HG03354 (cell line): ENCODE results near the gene HSPE1.
A peak's percentile ranks its signal among the peaks of the same experiment; 100 is the strongest.

ENCODE experiments used
- ATAC-seq: cut with Tn5 transposase; IDR thresholded peaks from one replicate; pipeline ENCODE4 v1.9.1; 2021; ENCODE audit warnings: mild to moderate bottlenecking; ENCODE audit not compliant: unreplicated experiment, poor library complexity, severe bottlenecking

HSPE1 gene

DNA sequence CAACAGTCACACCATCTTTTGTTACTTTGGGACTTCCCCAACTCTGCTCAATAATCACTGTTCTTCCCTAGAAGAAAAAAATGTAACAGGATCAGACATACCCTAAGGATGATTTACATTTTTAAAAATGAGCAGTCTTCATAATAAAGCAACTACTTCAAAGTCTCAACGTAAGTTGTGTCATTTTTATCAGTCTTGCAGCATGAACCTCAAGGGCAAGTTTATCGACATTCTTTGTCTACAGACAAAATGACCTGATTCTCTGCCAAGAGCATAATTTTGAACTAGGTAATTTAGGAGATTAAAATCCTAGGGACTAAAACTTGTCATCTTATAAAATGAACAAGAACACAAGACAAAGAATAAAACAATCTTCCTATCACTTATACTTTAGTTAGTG is 2.9 kb upstream of the HSPE1 start:
- no peak for ATAC-seq

DNA sequence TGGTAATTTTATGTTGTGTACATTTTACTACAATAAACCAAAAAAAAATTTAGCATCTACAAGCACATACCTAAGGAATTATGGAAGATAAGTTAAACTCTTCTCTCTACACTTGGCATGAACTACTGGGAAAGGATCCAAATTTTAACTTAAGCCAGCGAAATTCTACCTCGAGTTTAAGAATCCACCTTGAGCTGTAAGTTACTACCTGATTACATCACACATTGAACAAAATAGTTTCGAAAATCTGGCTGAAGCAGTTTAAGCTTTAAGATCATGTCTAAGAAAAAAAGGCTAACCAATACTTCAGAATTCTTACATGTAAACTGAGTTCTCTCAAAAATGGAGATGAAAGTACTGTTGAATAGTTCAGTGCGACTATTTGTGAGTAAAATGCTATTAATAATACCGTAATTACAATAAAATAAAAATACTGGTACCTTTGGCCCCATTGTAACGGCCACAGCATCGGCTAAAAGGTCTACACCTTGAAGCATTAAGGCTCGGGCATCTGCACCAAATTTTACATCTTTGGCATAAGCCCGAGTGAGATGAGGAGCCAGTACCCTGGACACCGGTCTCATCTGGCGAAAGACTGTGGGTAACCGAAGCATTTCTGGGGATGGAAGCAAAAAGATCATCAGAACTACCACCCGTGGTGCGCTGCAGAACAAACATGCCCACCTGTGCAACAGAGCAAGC is 1.8 kb upstream of the HSPE1 start:
- ATAC-seq, result no peak

DNA sequence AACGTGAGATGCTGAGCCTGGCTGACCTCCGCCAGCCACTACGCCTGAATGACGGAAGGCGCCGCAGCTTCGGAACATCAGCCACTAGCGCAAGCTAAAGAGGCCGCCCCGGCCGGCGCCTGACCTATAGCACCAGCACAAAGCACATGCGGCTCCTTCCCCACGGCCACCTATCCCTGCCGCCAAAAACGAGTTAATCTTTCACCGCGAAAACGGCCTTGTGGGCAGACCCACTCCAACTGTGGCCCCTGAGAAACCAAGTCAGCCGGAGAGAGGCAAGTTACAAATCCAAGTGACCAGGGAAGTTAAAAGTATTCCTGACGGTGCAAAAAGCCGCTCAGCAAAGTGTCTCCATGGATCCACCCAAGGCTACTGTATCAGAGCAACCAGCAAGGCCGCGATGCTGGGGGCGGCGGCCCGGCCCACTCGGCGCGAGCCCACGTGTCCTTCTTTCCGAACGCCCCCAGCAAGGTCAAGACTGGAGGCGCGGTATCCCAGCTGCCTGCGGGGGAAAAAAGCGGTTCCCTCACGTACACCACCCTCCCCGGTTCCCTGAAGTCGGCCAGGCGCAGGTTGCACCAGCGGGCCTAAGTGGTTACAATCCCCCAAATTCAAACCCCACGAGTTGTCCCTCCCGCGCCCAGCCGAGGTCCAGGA is 1.1 kb upstream of the HSPE1 start:
- peak; percentile 34 for ATAC-seq

DNA sequence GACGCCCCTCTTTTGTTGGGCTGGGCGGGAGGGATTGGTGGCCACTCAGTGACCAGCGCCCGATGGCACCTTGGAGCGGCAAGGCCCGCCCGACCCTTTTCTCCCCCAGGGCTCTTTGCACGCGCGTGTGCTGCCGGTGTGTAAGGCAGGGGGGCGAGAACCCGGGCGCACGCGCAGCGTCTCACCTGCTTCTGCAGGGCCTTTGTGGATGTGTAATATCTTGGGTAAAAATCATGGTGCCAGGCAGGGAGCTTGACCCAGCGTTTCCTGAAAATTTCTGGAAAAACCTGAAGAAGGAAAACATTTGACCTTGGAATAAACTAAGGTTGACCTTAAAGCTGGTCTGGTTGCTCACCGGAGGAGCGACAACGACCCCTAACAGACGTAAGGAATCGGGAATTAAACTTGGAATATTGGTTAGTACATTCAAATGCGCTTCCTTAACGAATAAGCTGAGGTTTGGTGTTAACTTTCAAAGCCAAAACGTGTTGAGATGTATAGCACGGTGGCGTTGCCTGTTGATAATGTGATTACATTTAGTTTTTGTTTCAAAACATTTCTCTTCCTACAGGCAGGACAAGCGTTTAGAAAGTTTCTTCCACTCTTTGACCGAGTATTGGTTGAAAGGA is 438 bp downstream of the HSPE1 start:
- peak; percentile 6 for ATAC-seq

DNA sequence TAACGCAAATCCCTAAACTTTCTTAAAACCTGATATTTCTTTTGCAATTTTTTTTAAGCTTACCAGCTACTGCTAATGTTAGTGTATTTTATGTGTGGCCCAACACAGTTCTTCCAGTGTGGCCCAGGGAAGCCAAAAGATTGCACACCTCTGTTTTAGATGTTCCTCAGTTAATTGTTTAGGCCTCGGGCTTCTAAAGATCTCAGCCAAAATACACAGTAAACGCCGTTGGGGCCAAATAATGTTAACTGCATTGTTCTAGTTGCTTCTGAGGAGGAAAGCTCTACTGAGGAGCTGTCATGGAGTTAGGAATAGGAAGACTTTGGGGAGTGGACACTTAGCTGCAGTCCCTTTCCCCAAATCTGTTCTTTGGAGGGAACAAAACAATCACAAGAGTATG is 2.0 kb downstream of the HSPE1 start:
- no peak for ATAC-seq

DNA sequence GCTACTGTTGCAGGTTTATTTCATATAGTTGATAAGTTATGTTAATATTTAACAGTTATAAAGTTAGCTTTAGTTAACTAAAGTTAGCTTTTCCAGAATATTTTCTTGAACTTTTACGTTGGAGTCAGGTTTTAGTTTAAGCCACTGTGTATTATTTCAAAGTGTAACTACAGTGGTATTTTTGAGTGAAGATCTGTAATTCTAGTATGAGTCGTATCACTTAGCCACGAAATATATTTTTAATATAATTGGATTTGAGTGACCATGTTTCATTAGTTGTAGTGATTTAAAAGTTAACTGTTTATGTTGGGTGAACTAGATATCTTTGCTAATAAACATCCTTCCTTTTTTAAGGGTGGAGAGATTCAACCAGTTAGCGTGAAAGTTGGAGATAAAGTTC is 2.5 kb downstream of the HSPE1 start:
- no peak for ATAC-seq

DNA sequence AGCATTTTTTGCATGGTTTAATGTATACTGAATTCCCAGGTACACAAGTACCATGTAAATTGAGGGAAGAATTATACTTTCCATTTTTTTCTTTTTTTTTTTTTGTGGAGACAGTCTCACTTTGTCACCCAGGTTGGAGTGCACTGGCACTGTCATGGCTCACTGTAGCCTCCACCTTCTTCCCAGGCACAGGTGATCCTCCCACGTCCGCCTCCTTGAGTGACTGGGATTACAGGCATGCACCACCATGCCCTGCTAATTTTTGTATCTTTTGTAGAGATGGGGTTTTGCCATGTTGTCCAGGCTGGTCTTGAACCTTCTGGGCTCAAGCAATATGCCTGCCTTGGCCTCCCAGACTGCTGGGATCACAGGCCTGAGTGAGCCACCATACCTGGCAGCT is 3.8 kb downstream of the HSPE1 start:
- no peak for ATAC-seq

DNA sequence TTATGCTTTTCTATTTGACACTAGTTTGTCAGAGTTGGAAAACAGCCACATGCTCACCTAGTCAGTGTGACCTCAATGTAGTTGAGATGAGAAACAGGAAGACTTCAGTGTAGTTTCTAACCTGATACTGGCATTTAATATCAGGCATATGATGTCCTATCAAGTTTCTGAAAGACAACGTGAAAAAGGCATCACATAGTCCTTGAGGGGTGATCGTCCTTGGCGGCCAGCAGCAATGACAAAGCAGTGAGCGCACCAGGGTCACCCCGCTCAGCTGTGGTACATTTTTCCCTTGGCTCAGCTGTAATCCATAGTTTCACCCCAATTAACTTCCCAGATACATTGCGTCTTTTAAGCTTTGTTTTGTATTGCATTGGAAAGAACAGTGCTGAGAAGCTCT is 4.3 kb downstream of the HSPE1 start:
- no peak for ATAC-seq

DNA sequence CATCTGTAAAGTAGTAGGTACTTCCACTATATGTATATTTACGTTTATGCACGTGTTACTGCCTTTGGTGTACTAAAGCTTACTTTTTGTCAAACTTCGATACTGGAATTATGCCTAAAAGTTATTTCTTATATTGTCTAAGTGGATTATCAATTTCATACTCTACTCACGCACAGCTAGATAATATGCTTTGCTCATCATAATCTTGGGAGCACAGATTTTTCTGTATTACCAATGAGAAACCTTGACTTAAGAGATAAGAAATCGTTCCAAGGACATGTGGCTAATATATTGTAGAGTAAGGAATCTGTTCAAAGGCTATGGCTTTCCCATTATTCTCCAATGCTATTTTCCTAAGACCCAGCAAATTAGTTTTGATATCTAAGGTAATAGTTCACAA is 6.5 kb downstream of the HSPE1 start:
- ATAC-seq, result no peak

DNA sequence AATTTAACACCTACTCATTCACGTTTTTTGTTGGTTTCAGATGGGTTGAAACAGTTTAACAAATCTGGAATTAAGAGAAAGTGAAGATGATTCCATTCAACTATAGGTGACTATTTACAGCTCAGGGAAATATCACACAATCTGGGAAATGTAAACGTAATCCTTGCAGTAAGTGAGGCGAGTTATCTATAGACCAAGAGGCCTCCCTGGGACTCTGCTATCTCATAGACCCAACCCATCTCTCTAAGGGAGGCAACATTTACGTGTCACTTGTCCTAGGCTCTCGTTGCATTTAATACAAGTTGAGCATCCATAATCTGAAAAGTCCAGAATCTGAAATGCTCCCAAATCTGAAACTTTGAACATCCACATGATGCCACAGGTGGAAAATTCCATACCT is 13.7 kb downstream of the HSPE1 start:
- ATAC-seq, result no peak

DNA sequence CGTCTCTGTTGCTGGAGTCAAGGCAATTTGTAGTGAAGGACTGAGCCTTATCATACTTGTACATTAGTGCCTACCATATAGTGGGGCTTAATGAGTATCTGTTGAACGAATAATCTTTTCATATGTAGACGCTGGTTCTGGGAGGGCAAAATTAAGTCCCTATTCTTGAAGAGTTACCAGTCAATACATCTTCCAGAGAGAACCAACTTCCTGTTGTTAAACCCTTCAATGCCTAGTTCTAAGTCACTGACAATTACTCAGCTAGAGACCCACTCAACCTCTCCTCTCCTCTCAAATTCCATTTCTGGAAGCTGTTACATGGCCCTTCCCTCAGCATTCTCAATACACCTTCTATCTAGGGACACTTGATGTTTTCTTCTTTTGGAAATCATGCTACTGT is 14.6 kb downstream of the HSPE1 start:
- no peak for ATAC-seq

DNA sequence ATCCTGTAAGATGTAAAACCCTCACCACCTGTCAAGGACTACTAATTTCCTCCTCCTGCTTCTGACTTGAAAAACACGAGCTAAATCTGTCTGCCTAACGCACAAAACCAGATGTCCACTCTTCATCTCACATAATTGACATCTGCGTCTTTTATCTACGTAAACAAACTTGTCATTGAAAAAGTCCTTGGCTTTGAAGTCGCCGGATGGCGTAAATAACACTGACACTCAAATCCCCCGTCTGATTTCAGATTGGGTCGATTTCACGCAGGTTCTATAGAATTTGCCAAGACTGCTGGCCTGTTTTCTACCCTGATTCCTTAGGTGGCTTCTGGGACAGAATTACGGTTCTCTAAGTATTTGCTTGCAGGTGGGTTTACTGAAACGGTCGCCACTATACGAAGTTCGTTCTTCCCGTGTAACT is 15.1 kb downstream of the HSPE1 start:
- no peak for ATAC-seq

DNA sequence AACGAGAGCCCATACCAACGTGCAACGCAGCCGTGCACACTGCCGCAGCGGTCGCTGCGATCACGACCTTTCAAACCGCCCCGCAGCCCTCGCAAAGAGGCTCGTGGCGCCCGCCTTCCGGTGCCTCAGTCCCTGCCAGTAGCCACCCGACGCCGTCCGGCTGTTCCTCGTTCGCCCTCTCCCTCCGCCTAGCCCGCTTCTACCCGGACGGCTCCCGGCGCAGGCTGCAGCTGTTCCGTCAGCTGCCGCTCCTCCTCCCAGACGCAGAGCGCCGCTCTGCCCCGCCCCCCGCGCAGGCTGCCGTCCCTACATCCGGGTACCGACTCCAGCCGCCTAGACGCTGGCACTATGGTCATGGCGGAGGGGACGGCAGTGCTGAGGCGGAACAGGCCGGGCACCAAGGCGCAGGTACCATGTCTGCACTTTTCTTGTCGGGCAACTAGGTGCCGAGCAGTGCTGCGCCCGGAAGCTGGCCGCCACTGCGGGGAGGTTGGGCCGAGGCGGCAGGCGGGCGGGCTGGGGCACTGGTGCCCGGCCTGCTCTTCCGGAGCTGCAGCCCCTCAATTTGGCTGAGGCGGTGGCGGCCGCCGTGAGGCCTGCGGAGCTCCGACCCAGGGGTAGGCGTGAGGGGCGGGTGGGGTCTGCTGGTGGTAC is 15.7 kb downstream of the HSPE1 start, which contains the start of gene MOB4:
Gene MOB4 (plus strand): TSS at position 328 of the 654 bp plus-strand sequence. CDS start 21 bp downstream, at position 349.
- peak; percentile 95 for ATAC-seq

DNA sequence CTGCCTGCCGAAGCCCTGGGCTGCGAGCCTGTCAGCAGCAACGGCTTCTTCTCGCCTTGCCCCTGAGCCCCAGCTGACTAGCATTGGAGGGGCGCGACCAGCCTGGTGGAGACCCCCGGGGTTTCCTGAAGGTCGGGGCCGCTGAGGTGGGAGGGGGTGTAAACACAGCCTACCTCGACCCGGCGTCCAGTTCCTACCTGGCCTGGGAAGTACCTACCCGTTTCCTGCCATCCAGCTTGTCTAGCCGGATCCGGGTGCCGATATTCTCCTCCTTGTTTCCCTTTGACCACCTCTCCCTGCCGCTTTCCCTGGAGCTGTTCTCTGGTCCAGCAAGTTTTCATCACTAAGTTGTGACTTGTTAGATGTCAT is 16.2 kb downstream of the HSPE1 start:
- peak; percentile 19 for ATAC-seq

DNA sequence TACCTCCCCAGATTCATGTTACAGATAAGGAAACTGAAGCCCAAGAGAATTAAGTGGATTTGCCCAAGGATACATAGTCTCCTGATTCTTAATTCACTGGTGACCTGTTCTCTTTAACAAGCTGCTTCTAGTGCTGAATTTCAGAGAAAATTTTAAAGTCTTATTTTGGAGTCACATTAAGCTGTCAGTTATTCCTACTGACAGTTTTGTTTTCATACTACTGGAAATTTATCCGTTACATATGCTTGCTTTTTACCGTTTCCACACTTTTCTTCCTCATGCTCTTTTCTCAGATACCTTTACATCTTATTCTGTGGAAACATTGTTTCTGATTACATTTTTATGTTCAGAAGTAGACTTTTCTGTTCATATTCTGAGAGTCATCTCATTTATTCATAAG is 17.0 kb downstream of the HSPE1 start:
- no peak for ATAC-seq

DNA sequence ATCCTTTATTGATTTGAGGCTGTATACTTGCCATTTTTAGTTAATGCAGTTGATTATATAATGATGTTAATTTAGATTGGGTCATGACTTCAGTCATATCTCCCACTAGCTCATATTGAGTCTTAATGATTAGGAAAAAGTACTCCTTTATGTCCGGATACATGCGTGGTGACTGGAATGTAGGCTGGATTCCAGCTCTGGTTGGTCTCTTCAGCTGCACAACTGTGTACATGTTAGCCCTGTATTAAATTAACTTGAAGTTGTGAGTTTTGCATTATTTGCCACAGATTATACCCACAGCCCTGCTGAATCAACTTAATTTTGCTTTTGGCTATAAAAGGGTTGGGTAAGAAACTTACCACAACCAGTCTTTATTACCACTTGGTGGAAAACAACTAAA is 38.2 kb downstream of the HSPE1 start:
- no peak for ATAC-seq

DNA sequence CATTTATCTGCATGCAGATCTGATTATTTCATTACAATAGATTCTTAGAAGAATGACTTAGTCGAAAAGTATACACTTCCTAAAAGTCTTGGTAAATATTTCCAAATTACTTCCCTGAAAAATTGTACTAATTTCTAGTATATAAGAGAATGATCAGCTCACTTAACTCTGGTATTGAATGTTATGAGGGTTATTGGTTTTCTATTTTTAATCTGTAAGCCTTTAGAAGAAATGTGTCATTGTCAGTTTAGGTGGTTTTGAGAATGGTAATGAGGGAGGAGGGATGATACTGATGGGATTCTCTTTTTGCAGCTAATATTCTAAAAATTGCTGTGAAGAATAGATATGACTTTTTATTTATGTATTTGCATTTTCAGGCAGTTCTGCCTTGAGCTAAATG is 39.6 kb downstream of the HSPE1 start:
- ATAC-seq, result no peak

DNA sequence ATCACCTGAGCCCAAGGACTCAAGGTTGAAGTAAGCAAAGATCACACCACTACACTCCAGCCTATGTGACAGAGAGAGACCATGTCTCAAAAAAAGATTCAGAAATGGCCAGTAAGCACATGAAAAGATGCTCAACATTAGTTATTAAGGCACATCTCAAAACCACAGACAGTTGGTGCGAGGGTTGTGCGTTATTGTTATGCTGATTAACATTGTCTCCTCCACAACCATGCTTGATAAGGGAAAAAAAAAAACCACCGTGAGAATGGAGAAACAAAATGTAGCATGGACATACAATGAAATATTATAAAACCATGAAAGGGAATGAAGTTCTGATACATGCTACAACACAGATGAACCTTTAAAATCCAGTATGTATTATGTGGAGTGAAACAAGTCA is 43.0 kb downstream of the HSPE1 start:
- ATAC-seq, result no peak

DNA sequence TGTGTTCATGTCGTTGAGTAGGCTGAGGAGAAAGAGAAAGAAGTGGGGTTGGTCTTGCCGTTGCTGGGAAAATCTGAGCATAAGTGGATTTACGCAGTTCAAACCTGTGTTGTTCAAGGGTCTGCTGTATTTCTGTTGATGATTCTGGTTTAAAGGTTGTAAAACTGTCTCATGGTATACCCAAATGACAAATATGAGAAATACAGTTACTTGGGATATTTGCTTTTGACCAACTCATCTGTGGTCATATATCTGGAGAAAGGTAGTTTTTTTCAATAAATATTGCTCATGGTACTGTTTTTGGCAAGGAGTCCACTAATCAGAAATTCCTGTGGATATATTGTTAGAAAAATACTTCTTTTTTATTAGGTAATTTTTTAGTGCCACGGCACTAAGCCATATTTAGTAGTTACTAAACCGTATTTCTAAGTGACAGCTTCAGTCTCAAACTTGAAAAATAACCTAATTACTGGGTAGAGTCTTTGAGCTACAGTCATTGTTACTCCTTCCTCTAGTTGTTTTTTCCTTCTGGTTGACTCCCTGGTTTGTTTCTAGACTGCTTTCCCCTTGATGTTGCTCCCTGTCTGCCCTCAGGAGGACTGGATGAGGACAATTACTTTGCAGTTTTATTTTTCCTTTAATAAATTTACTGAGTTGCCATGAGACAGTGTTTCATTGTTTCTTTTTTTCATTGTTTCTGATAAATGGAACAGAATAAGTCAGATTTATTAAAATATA is 47.2 kb downstream of the HSPE1 start:
- no peak for ATAC-seq

DNA sequence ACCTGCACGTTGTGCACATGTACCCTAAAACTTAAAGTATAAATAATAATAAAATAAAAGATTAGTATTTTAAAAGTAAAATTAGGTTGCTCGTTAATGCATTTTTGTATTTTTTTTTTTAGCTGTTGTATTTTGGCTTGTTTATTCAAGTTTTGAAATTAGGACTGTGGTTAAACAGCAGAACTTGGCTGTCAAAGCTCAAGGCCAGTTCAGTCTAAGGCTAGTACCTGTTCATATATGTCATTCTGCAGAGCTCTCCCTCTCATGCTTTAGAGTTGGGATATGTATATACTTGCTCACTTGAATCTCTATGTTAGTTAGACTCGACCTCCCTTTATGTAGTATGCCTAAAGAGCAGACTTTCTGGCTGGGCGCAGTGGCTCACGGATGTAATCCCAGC is 48.4 kb downstream of the HSPE1 start:
- ATAC-seq, result no peak
